HEK293 (cell line): Measurements from ENCODE around the gene DEFB128.

Source experiments
- KLF16 ChIP-seq: fragments of 450-650 bp; formaldehyde crosslinking; IDR thresholded peaks from 2 replicates; pipeline ENCODE4 v1.5.1; 2017; ENCODE audit warnings: missing biosample characterization, missing genetic modification characterization
- MYNN ChIP-seq: fragments of 450-650 bp; formaldehyde crosslinking; IDR thresholded peaks from 2 replicates; pipeline ENCODE4 v1.5.1; 2016; ENCODE audit warnings: missing biosample characterization, missing genetic modification characterization, borderline replicate concordance
- PRDM4 ChIP-seq: fragments of 450-650 bp; formaldehyde crosslinking; IDR thresholded peaks from 2 replicates; pipeline ENCODE4 v1.5.1; 2017; ENCODE audit warnings: missing biosample characterization, missing genetic modification characterization
- TCF7L2 ChIP-seq: IDR thresholded peaks from 2 replicates; pipeline ENCODE4 v1.6.1; 2011; ENCODE audit warnings: low read depth, mild to moderate bottlenecking, inconsistent platforms, low read length, moderate library complexity, borderline replicate concordance
- ZNF10 ChIP-seq: fragments of 450-650 bp; formaldehyde crosslinking; IDR thresholded peaks from 2 replicates; pipeline ENCODE4 v1.5.1; 2017; ENCODE audit warnings: missing biosample characterization, missing genetic modification characterization
- ZNF16 ChIP-seq: fragments of 450-650 bp; formaldehyde crosslinking; IDR thresholded peaks from 2 replicates; pipeline ENCODE4 v1.5.1; 2016; ENCODE audit warnings: low read depth, missing biosample characterization, missing genetic modification characterization
- ZNF239 ChIP-seq: fragments of 450-650 bp; formaldehyde crosslinking; IDR thresholded peaks from 2 replicates; pipeline ENCODE4 v1.5.1; 2016; ENCODE audit warnings: missing biosample characterization, missing genetic modification characterization
- ZNF274 ChIP-seq, 2 experiments: fragments of 200-500 bp in 1 of 2; fragments of 450-650 bp in 1 of 2; sonication (Bioruptor generic) in 1 of 2; formaldehyde crosslinking in 1 of 2; IDR thresholded peaks; 2 replicates each; pipeline versions ENCODE4 v1.5.1 to v1.6.1; 2014 to 2016; ENCODE audit warnings: borderline replicate concordance in 1 of 2, inconsistent platforms in 1 of 2, low read length in 1 of 2, missing biosample characterization in 1 of 2, missing genetic modification characterization in 1 of 2
- ZNF555 ChIP-seq: fragments of 450-650 bp; formaldehyde crosslinking; conservative IDR thresholded peaks from 2 replicates; pipeline ENCODE4 v1.5.1; 2017; ENCODE audit warnings: missing biosample characterization, mild to moderate bottlenecking, missing genetic modification characterization, inconsistent platforms
- ZNF776 ChIP-seq: fragments of 450-650 bp; formaldehyde crosslinking; IDR thresholded peaks from 2 replicates; pipeline ENCODE4 v1.5.0; 2017; ENCODE audit warnings: missing biosample characterization, missing genetic modification characterization, borderline replicate concordance
- ZNF791 ChIP-seq: fragments of 450-650 bp; formaldehyde crosslinking; IDR thresholded peaks from 2 replicates; pipeline ENCODE4 v1.5.1; 2016; ENCODE audit warnings: missing biosample characterization, missing genetic modification characterization
- ZSCAN5A ChIP-seq: fragments of 450-650 bp; formaldehyde crosslinking; IDR thresholded peaks from 2 replicates; pipeline ENCODE4 v1.5.1; 2016; ENCODE audit warnings: missing biosample characterization, missing genetic modification characterization
- TF ChIP-seq, protein P1 (sequence below): fragments of 450-650 bp; formaldehyde crosslinking; IDR thresholded peaks from 2 replicates; pipeline ENCODE4 v1.5.1; 2016; ENCODE audit warnings: missing biosample characterization, missing genetic modification characterization
- TF ChIP-seq, protein P2 (sequence below): fragments of 450-650 bp; formaldehyde crosslinking; IDR thresholded peaks from 2 replicates; pipeline ENCODE4 v1.5.1; 2016; ENCODE audit warnings: missing biosample characterization, missing genetic modification characterization, low read depth

GRCh38 chr20:184288-184687 lies 5.2 kb downstream of the DEFB128 start:
- TF ChIP-seq, protein P1, sequence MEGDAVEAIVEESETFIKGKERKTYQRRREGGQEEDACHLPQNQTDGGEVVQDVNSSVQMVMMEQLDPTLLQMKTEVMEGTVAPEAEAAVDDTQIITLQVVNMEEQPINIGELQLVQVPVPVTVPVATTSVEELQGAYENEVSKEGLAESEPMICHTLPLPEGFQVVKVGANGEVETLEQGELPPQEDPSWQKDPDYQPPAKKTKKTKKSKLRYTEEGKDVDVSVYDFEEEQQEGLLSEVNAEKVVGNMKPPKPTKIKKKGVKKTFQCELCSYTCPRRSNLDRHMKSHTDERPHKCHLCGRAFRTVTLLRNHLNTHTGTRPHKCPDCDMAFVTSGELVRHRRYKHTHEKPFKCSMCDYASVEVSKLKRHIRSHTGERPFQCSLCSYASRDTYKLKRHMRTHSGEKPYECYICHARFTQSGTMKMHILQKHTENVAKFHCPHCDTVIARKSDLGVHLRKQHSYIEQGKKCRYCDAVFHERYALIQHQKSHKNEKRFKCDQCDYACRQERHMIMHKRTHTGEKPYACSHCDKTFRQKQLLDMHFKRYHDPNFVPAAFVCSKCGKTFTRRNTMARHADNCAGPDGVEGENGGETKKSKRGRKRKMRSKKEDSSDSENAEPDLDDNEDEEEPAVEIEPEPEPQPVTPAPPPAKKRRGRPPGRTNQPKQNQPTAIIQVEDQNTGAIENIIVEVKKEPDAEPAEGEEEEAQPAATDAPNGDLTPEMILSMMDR (tag by site-specific recombination): no peak
- TF ChIP-seq ZNF16: no peak
- no peak for TF ChIP-seq ZNF776 (tag by site-specific recombination)
- no peak for TF ChIP-seq ZNF555 (tag by site-specific recombination)
- TF ChIP-seq ZNF274 (IDR thresholded peaks at IDR 0.05; ENCODE audit: low read length): no peak
- TF ChIP-seq ZNF274 (tag by site-specific recombination; IDR thresholded peaks at IDR 0.05; ENCODE audit: borderline replicate concordance): no peak
- TF ChIP-seq ZNF791 (tag by site-specific recombination): no peak
- no peak for TF ChIP-seq ZNF10 (tag by site-specific recombination)
- TF ChIP-seq ZSCAN5A (tag by site-specific recombination): no peak
- no peak for TF ChIP-seq KLF16 (tag by site-specific recombination)
- no peak for TF ChIP-seq TCF7L2
- TF ChIP-seq, protein P2, sequence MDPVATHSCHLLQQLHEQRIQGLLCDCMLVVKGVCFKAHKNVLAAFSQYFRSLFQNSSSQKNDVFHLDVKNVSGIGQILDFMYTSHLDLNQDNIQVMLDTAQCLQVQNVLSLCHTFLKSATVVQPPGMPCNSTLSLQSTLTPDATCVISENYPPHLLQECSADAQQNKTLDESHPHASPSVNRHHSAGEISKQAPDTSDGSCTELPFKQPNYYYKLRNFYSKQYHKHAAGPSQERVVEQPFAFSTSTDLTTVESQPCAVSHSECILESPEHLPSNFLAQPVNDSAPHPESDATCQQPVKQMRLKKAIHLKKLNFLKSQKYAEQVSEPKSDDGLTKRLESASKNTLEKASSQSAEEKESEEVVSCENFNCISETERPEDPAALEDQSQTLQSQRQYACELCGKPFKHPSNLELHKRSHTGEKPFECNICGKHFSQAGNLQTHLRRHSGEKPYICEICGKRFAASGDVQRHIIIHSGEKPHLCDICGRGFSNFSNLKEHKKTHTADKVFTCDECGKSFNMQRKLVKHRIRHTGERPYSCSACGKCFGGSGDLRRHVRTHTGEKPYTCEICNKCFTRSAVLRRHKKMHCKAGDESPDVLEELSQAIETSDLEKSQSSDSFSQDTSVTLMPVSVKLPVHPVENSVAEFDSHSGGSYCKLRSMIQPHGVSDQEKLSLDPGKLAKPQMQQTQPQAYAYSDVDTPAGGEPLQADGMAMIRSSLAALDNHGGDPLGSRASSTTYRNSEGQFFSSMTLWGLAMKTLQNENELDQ (tag by site-specific recombination): no peak
- no peak for TF ChIP-seq MYNN
- no peak for TF ChIP-seq ZNF239
- TF ChIP-seq PRDM4 (tag by site-specific recombination): no peak
